HG03175 (cell line): Measurements from ENCODE around the gene PRR5L.
A peak's percentile ranks its signal among the peaks of the same experiment; 100 is the strongest.
"Not testable (repeated sequence)": the region's sequence is repeated elsewhere in the genome, so short reads cannot be mapped to it uniquely, and the experiment has no call there.

Experiments used
- ATAC-seq: cut with Tn5 transposase; IDR thresholded peaks from one replicate; pipeline ENCODE4 v1.9.1; 2021; ENCODE audit warnings: mild to moderate bottlenecking, moderate library complexity; ENCODE audit not compliant: unreplicated experiment

Gene PRR5L

GRCh38 chr11:36488096-36488495, 192.0 kb downstream of the PRR5L start:
- ATAC-seq: no peak

GRCh38 chr11:36490026-36490806, 194.1 kb downstream of the PRR5L start:
- no peak for ATAC-seq

- ATAC-seq: no peak
Measured at GRCh38 chr11:36492724-36493304, 196.7 kb downstream of the PRR5L start.

GRCh38 chr11:36493332-36493731, 197.2 kb downstream of the PRR5L start:
- no peak for ATAC-seq

GRCh38 chr11:36498721-36499120, 202.6 kb downstream of the PRR5L start:
- no peak for ATAC-seq

- no peak for ATAC-seq
Measured at GRCh38 chr11:36499315-36499714, 203.2 kb downstream of the PRR5L start.

- ATAC-seq: peak; percentile 80
Measured at GRCh38 chr11:36500315-36500721, 204.2 kb downstream of the PRR5L start.

- no peak for ATAC-seq
Measured at GRCh38 chr11:36501236-36501635, 205.1 kb downstream of the PRR5L start.

GRCh38 chr11:36507824-36508489, 211.9 kb downstream of the PRR5L start:
- no peak for ATAC-seq

- ATAC-seq: no peak
Measured at GRCh38 chr11:36508743-36509142, 212.7 kb downstream of the PRR5L start.

- no peak for ATAC-seq
Measured at GRCh38 chr11:36509201-36509639, 213.1 kb downstream of the PRR5L start.

GRCh38 chr11:36509694-36510593, 213.9 kb downstream of the PRR5L start, which contains the start of gene TRAF6:
Gene TRAF6, minus strand, starts transcription at chr11:36510272. Its CDS starts 8,757 bp downstream, at chr11:36501515.
- ATAC-seq: peak; percentile 98

- ATAC-seq: no peak
Measured at GRCh38 chr11:36510594-36510942, 214.5 kb downstream of the PRR5L start.

- not testable (repeated sequence) for ATAC-seq
Measured at GRCh38 chr11:36511062-36511461, 215.0 kb downstream of the PRR5L start.

GRCh38 chr11:36512016-36512415, 215.9 kb downstream of the PRR5L start:
- ATAC-seq: no peak

- no peak for ATAC-seq
Measured at GRCh38 chr11:36513965-36514364, 217.9 kb downstream of the PRR5L start.
